ENCODE results near the gene LRIG2.

LRIG2 gene

GRCh38 chr1:113128116-113128515 is 55.1 kb downstream of the LRIG2 start:
- no peak for DNase-seq (ENCODE audit: low read depth)
- no peak overlapping the region for H3K4me3 ChIP-seq (ENCODE audit: low read depth, low read length)
- TF ChIP-seq, protein P1, sequence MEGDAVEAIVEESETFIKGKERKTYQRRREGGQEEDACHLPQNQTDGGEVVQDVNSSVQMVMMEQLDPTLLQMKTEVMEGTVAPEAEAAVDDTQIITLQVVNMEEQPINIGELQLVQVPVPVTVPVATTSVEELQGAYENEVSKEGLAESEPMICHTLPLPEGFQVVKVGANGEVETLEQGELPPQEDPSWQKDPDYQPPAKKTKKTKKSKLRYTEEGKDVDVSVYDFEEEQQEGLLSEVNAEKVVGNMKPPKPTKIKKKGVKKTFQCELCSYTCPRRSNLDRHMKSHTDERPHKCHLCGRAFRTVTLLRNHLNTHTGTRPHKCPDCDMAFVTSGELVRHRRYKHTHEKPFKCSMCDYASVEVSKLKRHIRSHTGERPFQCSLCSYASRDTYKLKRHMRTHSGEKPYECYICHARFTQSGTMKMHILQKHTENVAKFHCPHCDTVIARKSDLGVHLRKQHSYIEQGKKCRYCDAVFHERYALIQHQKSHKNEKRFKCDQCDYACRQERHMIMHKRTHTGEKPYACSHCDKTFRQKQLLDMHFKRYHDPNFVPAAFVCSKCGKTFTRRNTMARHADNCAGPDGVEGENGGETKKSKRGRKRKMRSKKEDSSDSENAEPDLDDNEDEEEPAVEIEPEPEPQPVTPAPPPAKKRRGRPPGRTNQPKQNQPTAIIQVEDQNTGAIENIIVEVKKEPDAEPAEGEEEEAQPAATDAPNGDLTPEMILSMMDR (conservative IDR thresholded peaks at IDR 0.05; ENCODE audit: low read depth, low read length), result no peak

DNA sequence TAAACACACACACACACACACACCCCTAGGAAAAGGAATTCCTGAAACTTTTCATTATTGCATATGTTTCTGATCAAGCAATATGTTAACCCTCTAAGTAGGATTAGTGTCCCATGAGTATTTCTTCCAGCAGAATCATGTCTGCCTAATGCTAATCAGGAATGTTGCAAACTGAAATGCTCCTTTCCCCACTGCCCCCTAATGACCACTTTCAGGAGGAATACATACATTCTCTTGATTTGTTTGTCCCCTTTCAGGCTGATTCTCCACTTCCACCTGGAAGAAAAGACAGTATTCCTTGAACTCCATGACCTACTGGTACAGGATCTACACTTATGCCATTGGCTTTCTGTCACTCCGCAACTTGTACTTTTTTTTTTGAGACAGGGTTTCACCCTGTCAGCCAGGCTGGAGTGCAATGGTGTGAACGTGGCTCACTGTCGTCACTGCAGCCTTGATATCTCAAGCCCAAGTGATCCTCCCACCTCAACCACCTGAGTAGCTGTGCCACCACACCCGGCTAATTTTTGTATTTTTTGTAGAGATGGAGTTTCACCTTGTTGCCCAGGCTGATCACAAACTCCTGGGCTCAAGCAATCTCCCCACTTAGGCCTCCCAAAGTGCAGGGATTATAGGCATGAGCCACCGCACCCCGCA is 56.7 kb downstream of the LRIG2 start:
- TF ChIP-seq, protein P1 (conservative IDR thresholded peaks at IDR 0.05; ENCODE audit: low read depth, low read length), result no peak
- DNase-seq (ENCODE audit: low read depth), result no peak
- H3K4me3 ChIP-seq (ENCODE audit: low read depth, low read length), result no peak overlapping the region

GRCh38 chr1:113133038-113133437 is 60.0 kb downstream of the LRIG2 start:
- TF ChIP-seq, protein P1 (conservative IDR thresholded peaks at IDR 0.05; ENCODE audit: low read depth, low read length), result no peak
- DNase-seq (ENCODE audit: low read depth), result no peak
- H3K4me3 ChIP-seq (ENCODE audit: low read depth, low read length), result no peak overlapping the region

GRCh38 chr1:113133759-113134158 is 60.8 kb downstream of the LRIG2 start:
- no peak for DNase-seq (ENCODE audit: low read depth)
- H3K4me3 ChIP-seq (ENCODE audit: low read depth, low read length), result no peak overlapping the region
- TF ChIP-seq, protein P1 (conservative IDR thresholded peaks at IDR 0.05; ENCODE audit: low read depth, low read length), result no peak

- DNase-seq (ENCODE audit: low read depth), result no peak
- no peak overlapping the region for H3K4me3 ChIP-seq (ENCODE audit: low read depth, low read length)
- TF ChIP-seq, protein P1 (conservative IDR thresholded peaks at IDR 0.05; ENCODE audit: low read depth, low read length), result no peak
These were observed 62.5 kb downstream of the LRIG2 start for GRCh38 chr1:113135460-113135859.

DNA sequence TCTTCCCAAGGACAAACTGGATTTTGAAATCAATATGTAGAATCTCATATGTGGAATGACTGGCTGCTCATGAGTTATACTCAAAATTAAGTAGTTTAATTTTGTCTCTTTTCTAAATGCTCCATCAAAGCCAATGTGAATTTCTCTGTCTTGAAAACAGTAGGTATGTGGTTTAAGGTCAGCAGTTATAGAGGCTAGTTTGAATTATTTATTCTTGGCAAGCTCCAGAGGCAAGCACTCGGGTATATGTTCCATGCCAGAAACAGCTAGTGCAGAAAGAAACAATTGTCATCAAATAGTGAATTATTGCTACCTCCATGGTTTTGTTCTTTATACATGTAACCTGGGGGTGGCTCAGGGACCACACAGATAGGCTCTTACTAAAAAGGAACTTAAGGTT is 63.5 kb downstream of the LRIG2 start:
- H3K4me3 ChIP-seq (ENCODE audit: low read depth, low read length), result no peak overlapping the region
- TF ChIP-seq, protein P1 (conservative IDR thresholded peaks at IDR 0.05; ENCODE audit: low read depth, low read length), result no peak
- peak; percentile 43 for DNase-seq (ENCODE audit: low read depth)

- TF ChIP-seq, protein P1 (conservative IDR thresholded peaks at IDR 0.05; ENCODE audit: low read depth, low read length), result no peak
- DNase-seq (ENCODE audit: low read depth), result no peak
- no peak overlapping the region for H3K4me3 ChIP-seq (ENCODE audit: low read depth, low read length)
These were observed 64.6 kb downstream of the LRIG2 start for GRCh38 chr1:113137563-113137962.

All from choroid plexus epithelial cell (primary cell).